NCI-H1694 treated with DMSO at 0.1 percent for 48 hours (cell line): ENCODE results near the gene APOB.

Source experiments
- DNase-seq: peaks from one replicate; lab custom pipeline; 2025; lab: John Stamatoyannopoulos, UW

Gene APOB

GRCh38 chr2:21046506-21046905 lies 2.6 kb upstream of the APOB start:
- no peak for DNase-seq

GRCh38 chr2:21044694-21045371 lies 960 bp upstream of the APOB start:
- no peak for DNase-seq

- peak; percentile 53 for DNase-seq
Measured at GRCh38 chr2:21042958-21043743, 722 bp downstream of the APOB start.

- no peak for DNase-seq
Measured at GRCh38 chr2:21042708-21042957, 1.2 kb downstream of the APOB start.

- no peak for DNase-seq
Measured at GRCh38 chr2:21041943-21042707, 1.7 kb downstream of the APOB start.

- no peak for DNase-seq
Measured at GRCh38 chr2:21041462-21041861, 2.4 kb downstream of the APOB start.

- no peak for DNase-seq
Measured at GRCh38 chr2:21040468-21041377, 3.1 kb downstream of the APOB start.

- no peak for DNase-seq
Measured at GRCh38 chr2:21039979-21040467, 3.9 kb downstream of the APOB start.

- no peak for DNase-seq
Measured at GRCh38 chr2:21039080-21039556, 4.8 kb downstream of the APOB start.

GRCh38 chr2:21038403-21039073 lies 5.3 kb downstream of the APOB start:
- no peak for DNase-seq

- no peak for DNase-seq
Measured at GRCh38 chr2:21037671-21038108, 6.2 kb downstream of the APOB start.

- DNase-seq, result no peak
Measured at GRCh38 chr2:21036708-21037670, 6.9 kb downstream of the APOB start.

- no peak for DNase-seq
Measured at GRCh38 chr2:21035974-21036707, 7.7 kb downstream of the APOB start.

GRCh38 chr2:21035282-21035973 lies 8.4 kb downstream of the APOB start:
- no peak for DNase-seq

- DNase-seq, result no peak
Measured at GRCh38 chr2:21034972-21035279, 8.9 kb downstream of the APOB start.

GRCh38 chr2:21034156-21034971 lies 9.5 kb downstream of the APOB start:
- no peak for DNase-seq

- no peak for DNase-seq
Measured at GRCh38 chr2:21033237-21034155, 10.4 kb downstream of the APOB start.
